WTC11 (cell line): ENCODE results near the gene CSRNP3. TPM values are rescaled to one million over a fixed set of nuclear protein-coding genes. Genes with fewer than 3 reads are reported as not detected.

Experiments
- ATAC-seq: fragments of 200-7000 bp; cut with Tn5 transposase; 2 replicates; pipeline ENCODE4 v1.10.0; 2021; ENCODE audit warnings: mild to moderate bottlenecking, moderate library complexity
- CTCF ChIA-PET: fragments of 300-600 bp; sonication (Branson Sonifier 250); formaldehyde crosslinking; loops from one replicate; lab custom pipeline; 2021; ENCODE audit warnings: antibody characterized with exemption; lab: Charles Lee
- POLR2A ChIA-PET: fragments of 350-600 bp; sonication (Branson Sonifier 250); formaldehyde crosslinking; loops from one replicate; lab custom pipeline; 2021; ENCODE audit warnings: antibody characterized with exemption; lab: Charles Lee
- DNase-seq: peaks from one replicate; pipeline ENCODE4 v3.0.0; 2021; ENCODE audit warnings: low spot score
- H3K27ac Mint-ChIP-seq: 2 replicates; pipeline ENCODE4 v1.8.0; 2021; ENCODE audit warnings: mixed read lengths
- H3K27me3 Mint-ChIP-seq: 2 replicates; pipeline ENCODE4 v1.8.0; 2021; ENCODE audit warnings: low read depth, mild to moderate bottlenecking, moderate library complexity, mixed read lengths
- H3K36me3 Mint-ChIP-seq: 2 replicates; pipeline ENCODE4 v1.8.0; 2021; ENCODE audit warnings: mixed read lengths
- H3K4me1 Mint-ChIP-seq: 2 replicates; pipeline ENCODE4 v1.8.0; 2022; ENCODE audit warnings: mixed read lengths
- H3K4me3 Mint-ChIP-seq: 2 replicates; pipeline ENCODE4 v1.8.0; 2021; ENCODE audit warnings: mild to moderate bottlenecking, moderate library complexity, mixed read lengths
- H3K9me3 Mint-ChIP-seq: 2 replicates; pipeline ENCODE4 v1.8.0; 2021; ENCODE audit warnings: mixed read lengths
- CREM ChIP-seq: sonication (generic); formaldehyde crosslinking; IDR thresholded peaks from 2 replicates; pipeline ENCODE4 v1.8.1; 2022; ENCODE audit warnings: mild to moderate bottlenecking, missing genetic modification reagents, moderate library complexity
- FOXK1 ChIP-seq: sonication (generic); formaldehyde crosslinking; IDR thresholded peaks from 2 replicates; pipeline ENCODE4 v1.8.0; 2022; ENCODE audit warnings: mild to moderate bottlenecking, moderate library complexity, missing genetic modification reagents
- FOXP1 ChIP-seq: sonication (generic); formaldehyde crosslinking; IDR thresholded peaks from 2 replicates; pipeline ENCODE4 v1.8.0; 2022; ENCODE audit warnings: missing genetic modification reagents, mild to moderate bottlenecking, moderate library complexity, borderline replicate concordance
- HMGXB4 ChIP-seq: sonication (generic); formaldehyde crosslinking; IDR thresholded peaks from 2 replicates; pipeline ENCODE4 v1.8.1; 2023; ENCODE audit warnings: mild to moderate bottlenecking, moderate library complexity, missing genetic modification reagents
- IRF2 ChIP-seq: sonication (generic); formaldehyde crosslinking; IDR thresholded peaks from 2 replicates; pipeline ENCODE4 v1.8.0; 2022; ENCODE audit warnings: low read depth, missing genetic modification reagents, borderline replicate concordance
- JUN ChIP-seq: sonication (generic); formaldehyde crosslinking; IDR thresholded peaks from 2 replicates; pipeline ENCODE4 v1.8.0; 2023; ENCODE audit warnings: mild to moderate bottlenecking, missing genetic modification reagents
- MXD4 ChIP-seq: fragments of 250-450 bp; sonication (Bioruptor Pico); IDR thresholded peaks from 2 replicates; pipeline ENCODE4 v1.8.0; 2021; ENCODE audit warnings: mild to moderate bottlenecking, moderate library complexity, borderline replicate concordance
- NR1H2 ChIP-seq: sonication (generic); formaldehyde crosslinking; IDR thresholded peaks from 2 replicates; pipeline ENCODE4 v1.9.0; 2021; ENCODE audit warnings: mild to moderate bottlenecking, moderate library complexity, missing genetic modification reagents
- OVOL2 ChIP-seq: fragments of 250-450 bp; sonication (Bioruptor Pico); IDR thresholded peaks from 2 replicates; pipeline ENCODE4 v1.9.0; 2021; ENCODE audit warnings: mild to moderate bottlenecking, borderline replicate concordance
- SMAD4 ChIP-seq: sonication (generic); formaldehyde crosslinking; IDR thresholded peaks from 2 replicates; pipeline ENCODE4 v1.8.0; 2022; ENCODE audit warnings: mild to moderate bottlenecking, missing genetic modification reagents
- STAT6 ChIP-seq: sonication (generic); formaldehyde crosslinking; conservative IDR thresholded peaks from 2 replicates; pipeline ENCODE4 v1.8.1; 2023; ENCODE audit warnings: mild to moderate bottlenecking, low read depth, missing genetic modification reagents, moderate library complexity
- ZNF263 ChIP-seq: sonication (generic); formaldehyde crosslinking; IDR thresholded peaks from 2 replicates; pipeline ENCODE4 v1.8.1; 2022; ENCODE audit warnings: low read depth, mild to moderate bottlenecking, moderate library complexity, missing genetic modification reagents
- ZNF671 ChIP-seq: fragments of 250-450 bp; sonication (Bioruptor Pico); IDR thresholded peaks from 2 replicates; pipeline ENCODE4 v1.8.0; 2021; ENCODE audit warnings: mild to moderate bottlenecking
- total RNA-seq: library from RNA; stranded (reverse); gene quantifications from 3 replicates; pipeline ENCODE4 v1.2.3, GENCODE V29; 2021
- TF ChIP-seq, protein P1 (sequence below): sonication (generic); formaldehyde crosslinking; IDR thresholded peaks from 2 replicates; pipeline ENCODE4 v1.8.1; 2023; ENCODE audit warnings: mild to moderate bottlenecking, missing genetic modification reagents
- TF ChIP-seq, protein P2 (sequence below): sonication (generic); formaldehyde crosslinking; IDR thresholded peaks from 2 replicates; pipeline ENCODE4 v1.8.0; 2022; ENCODE audit warnings: mild to moderate bottlenecking, missing genetic modification reagents
- TF ChIP-seq, protein P3 (sequence below): sonication (generic); formaldehyde crosslinking; IDR thresholded peaks from 2 replicates; pipeline ENCODE4 v1.8.1; 2023; ENCODE audit warnings: mild to moderate bottlenecking, missing genetic modification reagents, moderate library complexity

CSRNP3 gene
- total RNA-seq, 1 experiment from 2014 or later = 7.3 TPM

GRCh38 chr2:165601065-165601830 is 131.8 kb downstream of the CSRNP3 start (continued):
- no peak for TF ChIP-seq NR1H2 (CRISPR knock-in tag)

GRCh38 chr2:165601928-165602521 is 132.5 kb downstream of the CSRNP3 start:
- no peak for DNase-seq
- no peak for ATAC-seq
- Mint-ChIP-seq H3K9me3 (no peaks in the 10 kb centered on the region), H3K4me3 (no peak overlapping the region), H3K4me1 (no peaks in the 10 kb centered on the region), H3K27me3 (no peaks in the 10 kb centered on the region)
- TF ChIP-seq MXD4 (CRISPR knock-in tag) (no peak), ZNF671 (CRISPR knock-in tag) (no peak), OVOL2 (CRISPR knock-in tag) (no peak), SMAD4 (CRISPR knock-in tag) (no peak), JUN (CRISPR knock-in tag) (no peak), FOXP1 (CRISPR knock-in tag) (no peak), FOXK1 (CRISPR knock-in tag) (no peak), ZNF263 (CRISPR knock-in tag) (no peak), IRF2 (CRISPR knock-in tag) (no peak), CREM (CRISPR knock-in tag) (no peak), HMGXB4 (CRISPR knock-in tag) (no peak), STAT6 (CRISPR knock-in tag) (no peak)
- TF ChIP-seq, protein P1, sequence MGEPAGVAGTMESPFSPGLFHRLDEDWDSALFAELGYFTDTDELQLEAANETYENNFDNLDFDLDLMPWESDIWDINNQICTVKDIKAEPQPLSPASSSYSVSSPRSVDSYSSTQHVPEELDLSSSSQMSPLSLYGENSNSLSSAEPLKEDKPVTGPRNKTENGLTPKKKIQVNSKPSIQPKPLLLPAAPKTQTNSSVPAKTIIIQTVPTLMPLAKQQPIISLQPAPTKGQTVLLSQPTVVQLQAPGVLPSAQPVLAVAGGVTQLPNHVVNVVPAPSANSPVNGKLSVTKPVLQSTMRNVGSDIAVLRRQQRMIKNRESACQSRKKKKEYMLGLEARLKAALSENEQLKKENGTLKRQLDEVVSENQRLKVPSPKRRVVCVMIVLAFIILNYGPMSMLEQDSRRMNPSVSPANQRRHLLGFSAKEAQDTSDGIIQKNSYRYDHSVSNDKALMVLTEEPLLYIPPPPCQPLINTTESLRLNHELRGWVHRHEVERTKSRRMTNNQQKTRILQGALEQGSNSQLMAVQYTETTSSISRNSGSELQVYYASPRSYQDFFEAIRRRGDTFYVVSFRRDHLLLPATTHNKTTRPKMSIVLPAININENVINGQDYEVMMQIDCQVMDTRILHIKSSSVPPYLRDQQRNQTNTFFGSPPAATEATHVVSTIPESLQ = no peak
- TF ChIP-seq, protein P2, sequence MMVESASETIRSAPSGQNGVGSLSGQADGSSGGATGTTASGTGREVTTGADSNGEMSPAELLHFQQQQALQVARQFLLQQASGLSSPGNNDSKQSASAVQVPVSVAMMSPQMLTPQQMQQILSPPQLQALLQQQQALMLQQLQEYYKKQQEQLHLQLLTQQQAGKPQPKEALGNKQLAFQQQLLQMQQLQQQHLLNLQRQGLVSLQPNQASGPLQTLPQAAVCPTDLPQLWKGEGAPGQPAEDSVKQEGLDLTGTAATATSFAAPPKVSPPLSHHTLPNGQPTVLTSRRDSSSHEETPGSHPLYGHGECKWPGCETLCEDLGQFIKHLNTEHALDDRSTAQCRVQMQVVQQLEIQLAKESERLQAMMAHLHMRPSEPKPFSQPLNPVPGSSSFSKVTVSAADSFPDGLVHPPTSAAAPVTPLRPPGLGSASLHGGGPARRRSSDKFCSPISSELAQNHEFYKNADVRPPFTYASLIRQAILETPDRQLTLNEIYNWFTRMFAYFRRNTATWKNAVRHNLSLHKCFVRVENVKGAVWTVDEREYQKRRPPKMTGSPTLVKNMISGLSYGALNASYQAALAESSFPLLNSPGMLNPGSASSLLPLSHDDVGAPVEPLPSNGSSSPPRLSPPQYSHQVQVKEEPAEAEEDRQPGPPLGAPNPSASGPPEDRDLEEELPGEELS = no peak
- TF ChIP-seq, protein P3, sequence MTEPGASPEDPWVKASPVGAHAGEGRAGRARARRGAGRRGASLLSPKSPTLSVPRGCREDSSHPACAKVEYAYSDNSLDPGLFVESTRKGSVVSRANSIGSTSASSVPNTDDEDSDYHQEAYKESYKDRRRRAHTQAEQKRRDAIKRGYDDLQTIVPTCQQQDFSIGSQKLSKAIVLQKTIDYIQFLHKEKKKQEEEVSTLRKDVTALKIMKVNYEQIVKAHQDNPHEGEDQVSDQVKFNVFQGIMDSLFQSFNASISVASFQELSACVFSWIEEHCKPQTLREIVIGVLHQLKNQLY (CRISPR knock-in tag) = no peak
- TF ChIP-seq, all 79 proteins: peak for 0
- CTCF ChIA-PET = no interaction called here
- POLR2A ChIA-PET = no interaction called here
- Mint-ChIP-seq H3K27ac (no peak overlapping the region), H3K36me3 (no peaks in the 10 kb centered on the region)
